Adrenal gland (tissue), 5 donors: Measurements from ENCODE around the gene MYZAP.

Source experiments
- POLR2A ChIP-seq, 2 donors: fragments of 450-650 bp; IDR thresholded peaks; one replicate each; pipeline ENCODE4 v1.6.1; 2017; ENCODE audit warnings: antibody characterized with exemption in 2 of 2, mild to moderate bottlenecking in 2 of 2, moderate library complexity in 1 of 2
- TF ChIP-seq, protein P1 (sequence below), 6 experiments: fragments of 450-650 bp in 4 of 6; fragments of 200-600 bp in 2 of 6; sonication (generic) in 1 of 6; IDR thresholded peaks; 1 replicate in 5 of 6; 2 replicates in 1 of 6; pipeline versions ENCODE4 v1.5.1 to v1.8.0; 2016 to 2021; ENCODE audit warnings: antibody characterized with exemption in 6 of 6, mild to moderate bottlenecking in 2 of 6, moderate library complexity in 1 of 6
- donor health status: DM: no; HTN: no; CAD: no.

DNA sequence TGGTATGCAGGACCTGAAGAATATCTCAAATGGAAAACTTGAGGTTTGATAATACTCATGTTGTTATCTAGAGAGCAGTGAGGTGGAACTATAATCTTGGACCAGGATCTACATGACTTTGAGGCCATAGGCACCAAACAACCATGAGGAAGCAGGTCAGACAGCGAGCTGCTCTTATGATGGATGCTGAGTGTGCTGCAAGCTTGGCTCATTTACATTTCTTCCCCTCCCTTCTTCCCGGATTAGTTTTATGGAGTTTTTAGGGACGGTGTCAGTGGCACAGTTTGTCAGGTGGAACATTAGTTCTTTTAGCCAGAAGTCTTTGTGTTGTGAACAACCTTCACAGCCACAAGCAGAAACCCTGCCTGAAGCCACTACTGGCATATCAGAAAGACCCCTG, 8.0 kb upstream of the MYZAP start:
- TF ChIP-seq, protein P1, sequence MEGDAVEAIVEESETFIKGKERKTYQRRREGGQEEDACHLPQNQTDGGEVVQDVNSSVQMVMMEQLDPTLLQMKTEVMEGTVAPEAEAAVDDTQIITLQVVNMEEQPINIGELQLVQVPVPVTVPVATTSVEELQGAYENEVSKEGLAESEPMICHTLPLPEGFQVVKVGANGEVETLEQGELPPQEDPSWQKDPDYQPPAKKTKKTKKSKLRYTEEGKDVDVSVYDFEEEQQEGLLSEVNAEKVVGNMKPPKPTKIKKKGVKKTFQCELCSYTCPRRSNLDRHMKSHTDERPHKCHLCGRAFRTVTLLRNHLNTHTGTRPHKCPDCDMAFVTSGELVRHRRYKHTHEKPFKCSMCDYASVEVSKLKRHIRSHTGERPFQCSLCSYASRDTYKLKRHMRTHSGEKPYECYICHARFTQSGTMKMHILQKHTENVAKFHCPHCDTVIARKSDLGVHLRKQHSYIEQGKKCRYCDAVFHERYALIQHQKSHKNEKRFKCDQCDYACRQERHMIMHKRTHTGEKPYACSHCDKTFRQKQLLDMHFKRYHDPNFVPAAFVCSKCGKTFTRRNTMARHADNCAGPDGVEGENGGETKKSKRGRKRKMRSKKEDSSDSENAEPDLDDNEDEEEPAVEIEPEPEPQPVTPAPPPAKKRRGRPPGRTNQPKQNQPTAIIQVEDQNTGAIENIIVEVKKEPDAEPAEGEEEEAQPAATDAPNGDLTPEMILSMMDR (IDR thresholded peaks at IDR 0.05) = no peak
- no peak for TF ChIP-seq POLR2A (IDR thresholded peaks at IDR 0.05)
